ENCODE results near the gene AIRE. TPM values are rescaled to one million over a fixed set of nuclear protein-coding genes. Genes with fewer than 3 reads are reported as not detected.

AIRE gene
- total RNA-seq, 1 experiment from 2014 or later = not detected

- Histone ChIP-seq H3K9me3 (ENCODE audit: low read depth, low read length, poor library complexity, severe bottlenecking) (no peaks in the 10 kb centered on the region), H3K4me3 (ENCODE audit: low read depth, low read length, poor library complexity, severe bottlenecking) (no peak overlapping the region), H3K4me1 (ENCODE audit: insufficient read depth, low read length, poor library complexity, severe bottlenecking) (no peaks in the 10 kb centered on the region), H3K36me3 (ENCODE audit: insufficient read depth, low read length, poor library complexity, severe bottlenecking) (no peaks in the 10 kb centered on the region), H3K27me3 (replicated peaks; ENCODE audit: insufficient read depth, low read depth, low read length, poor library complexity) (peaks cover 17% of the 10 kb centered on the region), H3K27ac (ENCODE audit: low read depth, low read length, poor library complexity, severe bottlenecking) (no peak overlapping the region)
- POLR2A ChIA-PET (ENCODE audit: low non-redundant PET) = no interaction called here
- intact Hi-C loops (cut with micrococcal nuclease; ENCODE audit: unreplicated experiment) = no loop called here
- CTCF ChIA-PET = no interaction called here
- DNase-seq (ENCODE audit: low spot score) = no peak
- no TSS peak for BruUV-seq (replicated peaks)
- TF ChIP-seq, protein P1, sequence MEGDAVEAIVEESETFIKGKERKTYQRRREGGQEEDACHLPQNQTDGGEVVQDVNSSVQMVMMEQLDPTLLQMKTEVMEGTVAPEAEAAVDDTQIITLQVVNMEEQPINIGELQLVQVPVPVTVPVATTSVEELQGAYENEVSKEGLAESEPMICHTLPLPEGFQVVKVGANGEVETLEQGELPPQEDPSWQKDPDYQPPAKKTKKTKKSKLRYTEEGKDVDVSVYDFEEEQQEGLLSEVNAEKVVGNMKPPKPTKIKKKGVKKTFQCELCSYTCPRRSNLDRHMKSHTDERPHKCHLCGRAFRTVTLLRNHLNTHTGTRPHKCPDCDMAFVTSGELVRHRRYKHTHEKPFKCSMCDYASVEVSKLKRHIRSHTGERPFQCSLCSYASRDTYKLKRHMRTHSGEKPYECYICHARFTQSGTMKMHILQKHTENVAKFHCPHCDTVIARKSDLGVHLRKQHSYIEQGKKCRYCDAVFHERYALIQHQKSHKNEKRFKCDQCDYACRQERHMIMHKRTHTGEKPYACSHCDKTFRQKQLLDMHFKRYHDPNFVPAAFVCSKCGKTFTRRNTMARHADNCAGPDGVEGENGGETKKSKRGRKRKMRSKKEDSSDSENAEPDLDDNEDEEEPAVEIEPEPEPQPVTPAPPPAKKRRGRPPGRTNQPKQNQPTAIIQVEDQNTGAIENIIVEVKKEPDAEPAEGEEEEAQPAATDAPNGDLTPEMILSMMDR (conservative IDR thresholded peaks at IDR 0.05; ENCODE audit: low read depth, low read length) = no peak
- no peak for TF ChIP-seq EZH2 (IDR thresholded peaks at IDR 0.05; ENCODE audit: borderline replicate concordance, low read depth, low read length, poor library complexity, severe bottlenecking)
Measured at GRCh38 chr21:44283948-44284347, 1.7 kb upstream of the AIRE start.

GRCh38 chr21:44286086-44286715 is 525 bp downstream of the AIRE start:
- DNase-seq (ENCODE audit: low spot score) = no peak
- no peak for TF ChIP-seq EZH2 (IDR thresholded peaks at IDR 0.05; ENCODE audit: borderline replicate concordance, low read depth, low read length, poor library complexity, severe bottlenecking)
- Histone ChIP-seq H3K27me3 (replicated peaks; ENCODE audit: insufficient read depth, low read depth, low read length, poor library complexity) (peaks cover 17% of the 10 kb centered on the region), H3K9me3 (ENCODE audit: low read depth, low read length, poor library complexity, severe bottlenecking) (no peaks in the 10 kb centered on the region), H3K4me3 (ENCODE audit: low read depth, low read length, poor library complexity, severe bottlenecking) (no peak overlapping the region), H3K4me1 (ENCODE audit: insufficient read depth, low read length, poor library complexity, severe bottlenecking) (no peaks in the 10 kb centered on the region), H3K27ac (ENCODE audit: low read depth, low read length, poor library complexity, severe bottlenecking) (no peak overlapping the region), H3K36me3 (ENCODE audit: insufficient read depth, low read length, poor library complexity, severe bottlenecking) (no peaks in the 10 kb centered on the region)
- intact Hi-C loops (cut with micrococcal nuclease; ENCODE audit: unreplicated experiment) = no loop called here
- BruUV-seq (replicated peaks) = no TSS peak
- ChIA-PET POLR2A (ENCODE audit: low non-redundant PET) (no interaction called here), CTCF (no interaction called here)

DNA sequence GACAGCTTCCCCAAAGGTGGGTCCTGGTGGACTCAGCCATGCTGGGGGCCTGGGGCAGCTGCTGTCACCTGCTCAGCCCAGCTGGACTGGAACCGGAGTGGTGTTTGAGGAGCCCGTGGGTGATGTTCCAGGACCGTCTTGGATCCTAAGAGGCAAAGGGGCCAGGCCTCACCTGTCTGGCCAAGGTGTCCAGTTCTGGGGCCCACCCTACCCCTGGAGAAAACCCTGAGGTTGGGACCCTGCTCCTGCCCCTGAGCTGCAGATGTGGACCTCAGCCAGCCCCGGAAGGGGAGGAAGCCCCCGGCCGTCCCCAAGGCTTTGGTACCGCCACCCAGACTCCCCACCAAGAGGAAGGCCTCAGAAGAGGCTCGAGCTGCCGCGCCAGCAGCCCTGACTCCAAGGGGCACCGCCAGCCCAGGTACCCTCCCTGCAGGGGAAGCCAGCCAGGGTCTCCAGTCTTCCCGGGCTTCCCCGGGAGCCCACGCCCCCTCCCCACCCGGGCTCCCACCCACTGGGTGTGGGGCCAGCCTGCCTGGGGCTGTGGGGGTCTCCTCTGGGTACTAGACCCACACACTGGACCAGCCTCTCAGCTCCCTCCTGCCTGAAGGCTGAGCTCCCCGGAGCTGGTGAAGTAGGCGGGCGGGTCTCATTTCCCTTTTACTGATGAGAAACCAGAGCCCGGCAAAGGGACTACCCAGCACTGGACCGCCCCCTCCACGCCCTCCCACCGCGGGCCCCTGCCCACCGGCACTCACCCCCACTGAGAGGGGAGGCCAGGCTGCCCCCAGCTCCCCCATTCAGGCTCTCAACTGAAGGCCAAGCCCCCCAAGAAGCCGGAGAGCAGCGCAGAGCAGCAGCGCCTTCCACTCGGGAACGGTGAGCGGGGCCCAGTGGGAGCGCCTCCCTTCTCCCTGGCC is 1.3 kb downstream of the AIRE start:
- no peaks in the 10 kb centered on the region for H3K9me3 ChIP-seq (ENCODE audit: low read depth, low read length, poor library complexity, severe bottlenecking)
- TF ChIP-seq, protein P1 (conservative IDR thresholded peaks at IDR 0.05; ENCODE audit: low read depth, low read length) = no peak
- no peak for TF ChIP-seq EZH2 (IDR thresholded peaks at IDR 0.05; ENCODE audit: borderline replicate concordance, low read depth, low read length, poor library complexity, severe bottlenecking)
- intact Hi-C loops (cut with micrococcal nuclease; ENCODE audit: unreplicated experiment) = no loop called here
- DNase-seq (ENCODE audit: low spot score) = no peak
- no peaks in the 10 kb centered on the region for H3K4me1 ChIP-seq (ENCODE audit: insufficient read depth, low read length, poor library complexity, severe bottlenecking)
- no peaks in the 10 kb centered on the region for H3K36me3 ChIP-seq (ENCODE audit: insufficient read depth, low read length, poor library complexity, severe bottlenecking)
- POLR2A ChIA-PET (ENCODE audit: low non-redundant PET) = no interaction called here
- H3K27ac ChIP-seq (ENCODE audit: low read depth, low read length, poor library complexity, severe bottlenecking) = no peak overlapping the region
- BruUV-seq (replicated peaks) = no TSS peak
- CTCF ChIA-PET = no interaction called here
- peaks cover 17% of the 10 kb centered on the region for H3K27me3 ChIP-seq (replicated peaks; ENCODE audit: insufficient read depth, low read depth, low read length, poor library complexity)
- H3K4me3 ChIP-seq (ENCODE audit: low read depth, low read length, poor library complexity, severe bottlenecking) = no peak overlapping the region

Measured in A673 (cell line).